Right lobe of liver (tissue), 6 donors: Measurements from ENCODE around the gene SYT1. TPM values are rescaled to one million over a fixed set of nuclear protein-coding genes. Genes with fewer than 3 reads are reported as not detected.

Experiments used
- ATAC-seq, 4 donors: fragments of 200-7000 bp; cut with Tn5 transposase; one replicate each; pipeline ENCODE4 v1.9.1; 2020; ENCODE audit warnings: mild to moderate bottlenecking in 4 of 4, moderate library complexity in 4 of 4
- DNase-seq, 3 donors: peaks; one replicate each; pipeline ENCODE4 v3.0.0-alpha.2; 2020
- H3K27ac ChIP-seq, 3 donors: fragments of 200-600 bp; one replicate each; pipeline ENCODE4 v1.8.0; 2022
- H3K27me3 ChIP-seq, 2 donors: fragments of 200-600 bp; one replicate each; pipeline ENCODE4 v1.8.0; 2022
- H3K36me3 ChIP-seq, 4 donors: fragments of 200-600 bp; sonication (generic) in 1 of 4; one replicate each; pipeline versions ENCODE4 v1.5.1 to v1.8.0; 2017 to 2022; ENCODE audit warnings: control low read depth in 1 of 4
- H3K4me1 ChIP-seq, 4 donors: fragments of 200-600 bp; sonication (generic) in 1 of 4; one replicate each; pipeline versions ENCODE4 v1.5.1 to v1.8.0; 2017 to 2022; ENCODE audit warnings: control low read depth in 1 of 4
- H3K4me3 ChIP-seq, 3 donors: fragments of 200-600 bp; one replicate each; pipeline ENCODE4 v1.8.0; 2022
- H3K9me3 ChIP-seq, 4 donors: fragments of 200-600 bp; sonication (generic) in 1 of 4; one replicate each; pipeline versions ENCODE4 v1.5.1 to v1.8.0; 2017 to 2022; ENCODE audit warnings: control low read depth in 1 of 4
- CTCF ChIP-seq, 4 donors: fragments of 200-600 bp in 3 of 4; fragments of 450-650 bp in 1 of 4; IDR thresholded peaks; one replicate each; pipeline versions ENCODE4 v1.5.1 to v1.8.0; 2016 to 2022; ENCODE audit warnings: antibody characterized with exemption in 4 of 4, mild to moderate bottlenecking in 2 of 4
- POLR2A ChIP-seq: fragments of 450-650 bp; IDR thresholded peaks from one replicate; pipeline ENCODE4 v1.6.1; 2017; ENCODE audit warnings: antibody characterized with exemption, mild to moderate bottlenecking
- WGBS: methylation state at CpG from one replicate; pipeline ENCODE4 v1.1.6; 2018; ENCODE audit warnings: low coverage, low lambda C conversion rate; ENCODE audit not compliant: insufficient coverage; ENCODE audit errors: missing lambda C conversion rate; 5-methylcytosine and 5-hydroxymethylcytosine counted together
- intact Hi-C, 2 donors: fragments of 100-400 bp; cut with DNase I; formaldehyde crosslinking; loops; one replicate each; pipeline versions ENCODE4 v1.11.2 to v1.14.1; 2022
- total RNA-seq, 6 experiments: library from RNA; depleted of rRNA in 2 of 6; stranded (reverse); fragments of >200 nt in 2 of 6; fragmentation: NEBNext Ultra II Directional in 3 of 6; extraction: Animal tissue kit (Norgen Biotek cat#: 25700) in 3 of 6; gene quantifications; one replicate each; pipeline versions ENCODE4 v1.1.0 to v1.2.4, GENCODE V29; 2016 to 2023
- donor health status: DM: no; HTN: yes; CAD: no.
- donor health status: DM: no; HTN: no; CAD: no.
- donor health status: DM: no; HTN: no; CAD: no.
- donor health status: DM: no; HTN: yes; CAD: no.
- donor health status: DM: no; HTN: yes; CAD: no.

SYT1 gene
- total RNA-seq, 6 experiments from 2014 or later = 0.35 to 1.9 (median 0.81) TPM

- DNase-seq (no peak), ATAC-seq (no peak)
- intact Hi-C loops = no loop called here
- TF ChIP-seq POLR2A = no peak
- TF ChIP-seq CTCF (IDR thresholded peaks at IDR 0.05) = no peak
- Histone ChIP-seq H3K36me3 (no peaks in the 10 kb centered on the region), H3K27ac (no peak overlapping the region), H3K4me3 (no peak overlapping the region), H3K27me3 (no peaks in the 10 kb centered on the region), H3K9me3 (no peaks in the 10 kb centered on the region), H3K4me1 (no peaks in the 10 kb centered on the region)
- WGBS = 40% methylated on average over 2 of the region's 2 CpGs
These were observed 300.3 kb downstream of the SYT1 start for GRCh38 chr12:79164890-79165289.

GRCh38 chr12:79168687-79169086 lies 304.1 kb downstream of the SYT1 start:
- no peak overlapping the region for H3K4me3 ChIP-seq
- H3K4me1 ChIP-seq = no peaks in the 10 kb centered on the region
- no peak for TF ChIP-seq CTCF (IDR thresholded peaks at IDR 0.05)
- TF ChIP-seq POLR2A = no peak
- H3K27me3 ChIP-seq = no peaks in the 10 kb centered on the region
- H3K27ac ChIP-seq = no peak overlapping the region
- H3K9me3 ChIP-seq = no peaks in the 10 kb centered on the region
- ATAC-seq = no peak
- no peak for DNase-seq
- intact Hi-C loops = no loop called here
- WGBS = 22% methylated on average over 2 of the region's 2 CpGs
- H3K36me3 ChIP-seq = no peaks in the 10 kb centered on the region

- no peaks in the 10 kb centered on the region for H3K4me1 ChIP-seq
- no peaks in the 10 kb centered on the region for H3K27me3 ChIP-seq
- no peak overlapping the region for H3K4me3 ChIP-seq
- TF ChIP-seq POLR2A = no peak
- TF ChIP-seq CTCF (IDR thresholded peaks at IDR 0.05) = peak in 3 of 4 donors; percentile 7 to 23 (median 12)
- WGBS = 6% methylated on average over 1 of the region's 1 CpG
- H3K9me3 ChIP-seq = no peaks in the 10 kb centered on the region
- no peak for ATAC-seq
- intact Hi-C loops = no loop called here
- DNase-seq = no peak
- no peak overlapping the region for H3K27ac ChIP-seq
- no peaks in the 10 kb centered on the region for H3K36me3 ChIP-seq
These were observed 310.1 kb downstream of the SYT1 start for GRCh38 chr12:79174626-79175025.

- intact Hi-C loops = no loop called here
- ATAC-seq = no peak
- H3K4me3 ChIP-seq = no peak overlapping the region
- no peak overlapping the region for H3K27ac ChIP-seq
- no peaks in the 10 kb centered on the region for H3K27me3 ChIP-seq
- H3K36me3 ChIP-seq = no peaks in the 10 kb centered on the region
- no peaks in the 10 kb centered on the region for H3K4me1 ChIP-seq
- WGBS = 67% methylated on average over 1 of the region's 2 CpGs
- TF ChIP-seq CTCF (IDR thresholded peaks at IDR 0.05) (no peak), POLR2A (no peak)
- DNase-seq = no peak
- no peaks in the 10 kb centered on the region for H3K9me3 ChIP-seq
These were observed 318.4 kb downstream of the SYT1 start for GRCh38 chr12:79183003-79183402.

- Histone ChIP-seq H3K9me3 (no peaks in the 10 kb centered on the region), H3K27me3 (no peaks in the 10 kb centered on the region), H3K4me3 (no peak overlapping the region), H3K36me3 (no peaks in the 10 kb centered on the region), H3K27ac (no peak overlapping the region), H3K4me1 (no peaks in the 10 kb centered on the region)
- DNase-seq = no peak
- intact Hi-C loops = no loop called here
- ATAC-seq = no peak
- 48% methylated on average over 3 of the region's 3 CpGs for WGBS
- TF ChIP-seq CTCF (IDR thresholded peaks at IDR 0.05) (no peak), POLR2A (no peak)
These were observed 319.4 kb downstream of the SYT1 start for GRCh38 chr12:79183926-79184325.
